NCI-H2227 treated with DMSO at 0.1 percent for 48 hours (cell line): Measurements from ENCODE around the gene FOXP4.

Experiments used
- DNase-seq: peaks from one replicate; lab custom pipeline; 2025; lab: John Stamatoyannopoulos, UW

FOXP4 gene

GRCh38 chr6:41545703-41546474, at the start of gene FOXP4:
FOXP4 (plus strand) TSS chr6:41546381; CDS start chr6:41565761, 19,380 bp downstream.
- peak; percentile 66 for DNase-seq

- no peak for DNase-seq
Observed at GRCh38 chr6:41497573-41497972, 48.6 kb upstream of the FOXP4 start.

GRCh38 chr6:41497994-41498393, 48.2 kb upstream of the FOXP4 start:
- no peak for DNase-seq

GRCh38 chr6:41498968-41499599, 47.1 kb upstream of the FOXP4 start:
- no peak for DNase-seq

- DNase-seq: no peak
Observed at GRCh38 chr6:41500561-41500960, 45.6 kb upstream of the FOXP4 start.

GRCh38 chr6:41502566-41502916, 43.6 kb upstream of the FOXP4 start:
- DNase-seq: no peak

- no peak for DNase-seq
Observed at GRCh38 chr6:41502917-41503671, 43.1 kb upstream of the FOXP4 start.

GRCh38 chr6:41503827-41504465, 42.2 kb upstream of the FOXP4 start:
- DNase-seq: no peak

- DNase-seq: no peak
Observed at GRCh38 chr6:41504466-41505121, 41.6 kb upstream of the FOXP4 start.

- no peak for DNase-seq
Observed at GRCh38 chr6:41505122-41506049, 40.8 kb upstream of the FOXP4 start.

GRCh38 chr6:41508479-41508878, 37.7 kb upstream of the FOXP4 start:
- DNase-seq: no peak

GRCh38 chr6:41509580-41509979, 36.6 kb upstream of the FOXP4 start:
- no peak for DNase-seq

- no peak for DNase-seq
Observed at GRCh38 chr6:41511443-41512060, 34.6 kb upstream of the FOXP4 start.

- no peak for DNase-seq
Observed at GRCh38 chr6:41512146-41512701, 34.0 kb upstream of the FOXP4 start.

- peak; percentile 48 for DNase-seq
Observed at GRCh38 chr6:41515995-41516394, 30.2 kb upstream of the FOXP4 start.

GRCh38 chr6:41518118-41518517, 28.1 kb upstream of the FOXP4 start:
- DNase-seq: no peak

GRCh38 chr6:41519305-41519744, 26.9 kb upstream of the FOXP4 start:
- no peak for DNase-seq

- DNase-seq: no peak
Observed at GRCh38 chr6:41519745-41520699, 26.2 kb upstream of the FOXP4 start.
